Ishikawa (cell line): ENCODE results near the gene WDR70.

Experiments used
- FOXM1 ChIP-seq: IDR thresholded peaks from 2 replicates; pipeline ENCODE4 v1.6.1; 2012; ENCODE audit warnings: low read depth, borderline replicate concordance
- TF ChIP-seq, protein P1 (sequence below): IDR thresholded peaks from 2 replicates; pipeline ENCODE4 v1.6.1; 2012; ENCODE audit warnings: low read depth, mild to moderate bottlenecking

DNA sequence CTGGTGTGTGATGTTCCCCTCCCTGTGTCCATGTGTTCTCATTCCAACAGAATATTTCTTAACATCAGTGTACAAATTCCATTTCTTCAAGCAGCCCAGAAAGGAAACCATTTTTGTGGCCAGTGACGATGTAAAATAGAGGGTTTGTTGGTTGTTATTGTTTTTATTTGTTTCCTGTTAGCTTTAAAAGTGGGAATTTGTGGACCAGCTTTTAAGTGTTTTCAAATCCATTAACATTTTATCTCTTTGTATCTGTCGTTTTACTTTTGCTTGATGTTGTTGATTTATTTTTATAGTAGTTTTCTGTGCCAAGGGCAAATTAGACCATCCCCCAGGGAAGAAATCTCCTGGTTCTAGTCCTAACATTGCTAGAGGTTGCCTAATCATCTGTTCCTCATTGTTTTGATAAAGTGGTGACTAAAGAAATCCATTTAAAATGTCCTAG lies 360.7 kb downstream of the WDR70 start:
- TF ChIP-seq, protein P1, sequence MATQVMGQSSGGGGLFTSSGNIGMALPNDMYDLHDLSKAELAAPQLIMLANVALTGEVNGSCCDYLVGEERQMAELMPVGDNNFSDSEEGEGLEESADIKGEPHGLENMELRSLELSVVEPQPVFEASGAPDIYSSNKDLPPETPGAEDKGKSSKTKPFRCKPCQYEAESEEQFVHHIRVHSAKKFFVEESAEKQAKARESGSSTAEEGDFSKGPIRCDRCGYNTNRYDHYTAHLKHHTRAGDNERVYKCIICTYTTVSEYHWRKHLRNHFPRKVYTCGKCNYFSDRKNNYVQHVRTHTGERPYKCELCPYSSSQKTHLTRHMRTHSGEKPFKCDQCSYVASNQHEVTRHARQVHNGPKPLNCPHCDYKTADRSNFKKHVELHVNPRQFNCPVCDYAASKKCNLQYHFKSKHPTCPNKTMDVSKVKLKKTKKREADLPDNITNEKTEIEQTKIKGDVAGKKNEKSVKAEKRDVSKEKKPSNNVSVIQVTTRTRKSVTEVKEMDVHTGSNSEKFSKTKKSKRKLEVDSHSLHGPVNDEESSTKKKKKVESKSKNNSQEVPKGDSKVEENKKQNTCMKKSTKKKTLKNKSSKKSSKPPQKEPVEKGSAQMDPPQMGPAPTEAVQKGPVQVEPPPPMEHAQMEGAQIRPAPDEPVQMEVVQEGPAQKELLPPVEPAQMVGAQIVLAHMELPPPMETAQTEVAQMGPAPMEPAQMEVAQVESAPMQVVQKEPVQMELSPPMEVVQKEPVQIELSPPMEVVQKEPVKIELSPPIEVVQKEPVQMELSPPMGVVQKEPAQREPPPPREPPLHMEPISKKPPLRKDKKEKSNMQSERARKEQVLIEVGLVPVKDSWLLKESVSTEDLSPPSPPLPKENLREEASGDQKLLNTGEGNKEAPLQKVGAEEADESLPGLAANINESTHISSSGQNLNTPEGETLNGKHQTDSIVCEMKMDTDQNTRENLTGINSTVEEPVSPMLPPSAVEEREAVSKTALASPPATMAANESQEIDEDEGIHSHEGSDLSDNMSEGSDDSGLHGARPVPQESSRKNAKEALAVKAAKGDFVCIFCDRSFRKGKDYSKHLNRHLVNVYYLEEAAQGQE, result no peak
- no peak for TF ChIP-seq FOXM1
